IMR-90 (cell line): Measurements from ENCODE around the gene PEAK1.

Source experiments
- BHLHE40 ChIP-seq: fragments of 150-350 bp; IDR thresholded peaks from 2 replicates; pipeline ENCODE4 v1.6.1; 2016; ENCODE audit warnings: mild to moderate bottlenecking, low read depth, low read length
- CEBPB ChIP-seq: IDR thresholded peaks from 2 replicates; pipeline ENCODE4 v1.6.1; 2012; ENCODE audit warnings: low read depth, low read length, improper control_type of control experiment
- CTCF ChIP-seq: conservative IDR thresholded peaks from 2 replicates; pipeline ENCODE4 v1.5.1; 2012; ENCODE audit warnings: mild to moderate bottlenecking, low read depth, low read length, improper control_type of control experiment
- ELK1 ChIP-seq: fragments of 150-350 bp; IDR thresholded peaks from 2 replicates; pipeline ENCODE4 v1.6.1; 2016; ENCODE audit warnings: low read depth, mild to moderate bottlenecking, low read length, moderate library complexity, borderline replicate concordance
- FOS ChIP-seq: fragments of 150-350 bp; IDR thresholded peaks from 2 replicates; pipeline ENCODE4 v1.6.1; 2016; ENCODE audit warnings: low read depth, low read length
- MAFK ChIP-seq: IDR thresholded peaks from 2 replicates; pipeline ENCODE4 v1.6.1; 2012; ENCODE audit warnings: low read depth, low read length, improper control_type of control experiment
- MAZ ChIP-seq: IDR thresholded peaks from 2 replicates; pipeline ENCODE4 v1.6.1; 2012; ENCODE audit warnings: low read depth, mild to moderate bottlenecking, low read length, improper control_type of control experiment, moderate library complexity, borderline replicate concordance
- MXI1 ChIP-seq: IDR thresholded peaks from 2 replicates; pipeline ENCODE4 v1.6.1; 2012; ENCODE audit warnings: low read depth, mild to moderate bottlenecking, low read length, moderate library complexity, borderline replicate concordance
- POLR2A ChIP-seq: IDR thresholded peaks from 2 replicates; pipeline ENCODE4 v1.6.1; 2012; ENCODE audit warnings: mild to moderate bottlenecking, low read depth, low read length
- RAD21 ChIP-seq: IDR thresholded peaks from 2 replicates; pipeline ENCODE4 v1.6.1; 2012; ENCODE audit warnings: low read length, improper control_type of control experiment
- RCOR1 ChIP-seq: IDR thresholded peaks from 2 replicates; pipeline ENCODE4 v1.6.1; 2012; ENCODE audit warnings: mild to moderate bottlenecking, low read length, improper control_type of control experiment; ENCODE audit not compliant: insufficient replicate concordance
- RFX5 ChIP-seq: IDR thresholded peaks from 2 replicates; pipeline ENCODE4 v1.8.0; 2012; ENCODE audit warnings: low read depth, mild to moderate bottlenecking, low read length, moderate library complexity
- SMC3 ChIP-seq: fragments of 150-350 bp; IDR thresholded peaks from 2 replicates; pipeline ENCODE4 v1.6.1; 2016; ENCODE audit warnings: low read depth, mild to moderate bottlenecking, antibody characterized with exemption, low read length, moderate library complexity
- TF ChIP-seq, protein P1 (sequence below): fragments of 150-350 bp; IDR thresholded peaks from 2 replicates; pipeline ENCODE4 v1.6.1; 2017; ENCODE audit warnings: mild to moderate bottlenecking, antibody characterized with exemption, low read length, low read depth

- TF ChIP-seq MAFK (no peak), RCOR1 (no peak), SMC3 (no peak), CTCF (no peak), RAD21 (no peak), CEBPB (no peak), POLR2A (no peak), BHLHE40 (no peak), MAZ (no peak), RFX5 (no peak), MXI1 (no peak), FOS (no peak), ELK1 (no peak)
- TF ChIP-seq, protein P1, sequence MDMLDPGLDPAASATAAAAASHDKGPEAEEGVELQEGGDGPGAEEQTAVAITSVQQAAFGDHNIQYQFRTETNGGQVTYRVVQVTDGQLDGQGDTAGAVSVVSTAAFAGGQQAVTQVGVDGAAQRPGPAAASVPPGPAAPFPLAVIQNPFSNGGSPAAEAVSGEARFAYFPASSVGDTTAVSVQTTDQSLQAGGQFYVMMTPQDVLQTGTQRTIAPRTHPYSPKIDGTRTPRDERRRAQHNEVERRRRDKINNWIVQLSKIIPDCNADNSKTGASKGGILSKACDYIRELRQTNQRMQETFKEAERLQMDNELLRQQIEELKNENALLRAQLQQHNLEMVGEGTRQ, result no peak
Measured at GRCh38 chr15:77243135-77243534, 176.8 kb downstream of the PEAK1 start.
